Activated gamma-delta T cell treated with Interleukin-2 at 50 U/mL for 16 hours (primary cell): ENCODE results near the gene PARVB.
A peak's percentile ranks its signal among the peaks of the same experiment; 100 is the strongest.
"Not testable (repeated sequence)": the region's sequence is repeated elsewhere in the genome, so short reads cannot be mapped to it uniquely, and the experiment has no call there.

Source experiments
- DNase-seq: peaks from one replicate; pipeline ENCODE4 v3.0.0-alpha.2; 2020

PARVB gene

GRCh38 chr22:43999378-43999777 lies 24.7 kb upstream of the PARVB start:
- no peak for DNase-seq

- no peak for DNase-seq
These were observed 24.0 kb upstream of the PARVB start for GRCh38 chr22:44000123-44000522.

GRCh38 chr22:44001521-44001920 lies 22.6 kb upstream of the PARVB start:
- no peak for DNase-seq

- DNase-seq = no peak
These were observed 21.8 kb upstream of the PARVB start for GRCh38 chr22:44002324-44002723.

- DNase-seq = no peak
These were observed 21.1 kb upstream of the PARVB start for GRCh38 chr22:44002997-44003396.

GRCh38 chr22:44003405-44004103 lies 20.5 kb upstream of the PARVB start:
- no peak for DNase-seq

- DNase-seq = no peak
These were observed 20.0 kb upstream of the PARVB start for GRCh38 chr22:44004104-44004460.

- no peak for DNase-seq
These were observed 18.6 kb upstream of the PARVB start for GRCh38 chr22:44005524-44005923.

- no peak for DNase-seq
These were observed 11.9 kb upstream of the PARVB start for GRCh38 chr22:44012162-44012561.

- no peak for DNase-seq
These were observed 11.5 kb upstream of the PARVB start for GRCh38 chr22:44012591-44012990.

- no peak for DNase-seq
These were observed 9.9 kb upstream of the PARVB start for GRCh38 chr22:44014241-44014640.

- not testable (repeated sequence) for DNase-seq
These were observed 7.5 kb upstream of the PARVB start for GRCh38 chr22:44016586-44016985.

GRCh38 chr22:44018594-44018993 lies 5.5 kb upstream of the PARVB start:
- no peak for DNase-seq

GRCh38 chr22:44019416-44019815 lies 4.7 kb upstream of the PARVB start:
- no peak for DNase-seq

- no peak for DNase-seq
These were observed 4.3 kb upstream of the PARVB start for GRCh38 chr22:44019846-44020245.

- no peak for DNase-seq
These were observed 3.1 kb upstream of the PARVB start for GRCh38 chr22:44020981-44021380.

GRCh38 chr22:44023404-44024287 lies 456 bp upstream of the PARVB start:
- DNase-seq = peak; percentile 10

- no peak for DNase-seq
These were observed 1.3 kb downstream of the PARVB start for GRCh38 chr22:44025171-44026065.

- no peak for DNase-seq
These were observed 2.0 kb downstream of the PARVB start for GRCh38 chr22:44026066-44026629.

- DNase-seq = peak; percentile 59
These were observed 2.8 kb downstream of the PARVB start for GRCh38 chr22:44026630-44027511.

GRCh38 chr22:44028091-44028490 lies 4.0 kb downstream of the PARVB start:
- DNase-seq = no peak

- no peak for DNase-seq
These were observed 5.0 kb downstream of the PARVB start for GRCh38 chr22:44029069-44029468.
